GM23248 (cell line): ENCODE results near the gene LRRC74A. TPM values are rescaled to one million over a fixed set of nuclear protein-coding genes. Genes with fewer than 3 reads are reported as not detected.

Experiments
- DNase-seq: peaks from one replicate; pipeline ENCODE4 v3.0.0-alpha.2; 2015
- H2AFZ ChIP-seq: fragments of 200-600 bp; sonication (generic); 2 replicates; pipeline ENCODE4 v1.6.1; 2016; ENCODE audit warnings: antibody characterized with exemption
- H3F3A ChIP-seq: fragments of 200-600 bp; sonication (generic); 2 replicates; pipeline ENCODE4 v1.6.1; 2016; ENCODE audit warnings: mild to moderate bottlenecking, antibody characterized with exemption, mixed run types; ENCODE audit not compliant: insufficient read depth
- H3K27ac ChIP-seq: fragments of 200-600 bp; sonication (generic); 2 replicates; pipeline ENCODE4 v1.5.1; 2016; ENCODE audit warnings: mild to moderate bottlenecking
- H3K27me3 ChIP-seq: fragments of 200-600 bp; sonication (generic); replicated peaks from 2 replicates; pipeline ENCODE4 v1.6.1; 2016; ENCODE audit warnings: mild to moderate bottlenecking; ENCODE audit not compliant: insufficient read depth
- H3K36me3 ChIP-seq: fragments of 200-600 bp; sonication (generic); 2 replicates; pipeline ENCODE4 v1.6.1; 2016; ENCODE audit warnings: low read depth, mild to moderate bottlenecking
- H3K4me1 ChIP-seq: fragments of 200-600 bp; sonication (generic); 2 replicates; pipeline ENCODE4 v1.6.1; 2016; ENCODE audit warnings: mild to moderate bottlenecking; ENCODE audit not compliant: insufficient read depth
- H3K4me2 ChIP-seq: fragments of 200-600 bp; sonication (generic); one replicate; pipeline ENCODE4 v1.6.1; 2016; ENCODE audit warnings: mild to moderate bottlenecking; ENCODE audit not compliant: unreplicated experiment
- H3K4me3 ChIP-seq: fragments of 200-600 bp; sonication (generic); 2 replicates; pipeline ENCODE4 v1.5.1; 2016; ENCODE audit warnings: mild to moderate bottlenecking
- H3K79me2 ChIP-seq: fragments of 200-600 bp; sonication (generic); 2 replicates; pipeline ENCODE4 v1.6.1; 2016; ENCODE audit warnings: mild to moderate bottlenecking; ENCODE audit not compliant: insufficient read depth
- H3K9ac ChIP-seq: fragments of 200-600 bp; sonication (generic); 2 replicates; pipeline ENCODE4 v1.6.1; 2016; ENCODE audit warnings: mild to moderate bottlenecking
- H3K9me2 ChIP-seq: fragments of 200-600 bp; sonication (generic); 2 replicates; pipeline ENCODE4 v1.6.1; 2016; ENCODE audit warnings: mixed run types, mild to moderate bottlenecking, moderate library complexity; ENCODE audit not compliant: insufficient read depth
- H3K9me3 ChIP-seq: fragments of 200-600 bp; sonication (generic); one replicate; pipeline ENCODE4 v1.6.1; 2017; ENCODE audit warnings: low read depth
- H4K20me1 ChIP-seq: fragments of 200-600 bp; sonication (generic); 2 replicates; pipeline ENCODE4 v1.6.0; 2016; ENCODE audit not compliant: insufficient read depth
- EZH2 ChIP-seq: fragments of 200-600 bp; sonication (generic); IDR thresholded peaks from 2 replicates; pipeline ENCODE4 v1.6.1; 2018; ENCODE audit warnings: antibody characterized with exemption, mild to moderate bottlenecking; ENCODE audit not compliant: insufficient read depth, poor library complexity, severe bottlenecking
- EZH2phosphoT487 ChIP-seq: fragments of 200-600 bp; sonication (generic); IDR thresholded peaks from 2 replicates; pipeline ENCODE4 v1.6.1; 2018; ENCODE audit warnings: antibody characterized with exemption, moderate library complexity, mild to moderate bottlenecking, low read depth; ENCODE audit not compliant: insufficient read depth
- WGBS, 2 experiments: methylation state at CpG; one replicate each; pipeline ENCODE4 v1.1.6; 2015 to 2017; ENCODE audit warnings: low lambda C conversion rate in 2 of 2, low coverage in 1 of 2; ENCODE audit errors: missing lambda C conversion rate in 2 of 2; 5-methylcytosine and 5-hydroxymethylcytosine counted together
- in situ Hi-C: fragments of 300-500 bp; cut with MboI; formaldehyde crosslinking; loops from 2 replicates; pipeline ENCODE4 v1.15.0; 2020
- polyA plus RNA-seq: library from polyadenylated mRNA; unstranded; fragments of >200 nt; fragmentation: Nextera tagmentation; extraction: Ambion mirVana; gene quantifications from 2 replicates; pipeline ENCODE4 v1.2.1, GENCODE V29; 2016
- total RNA-seq: library from RNA; depleted of rRNA; stranded (reverse); fragments of >200 nt; shearing (Covaris generic); gene quantifications from 2 replicates; pipeline ENCODE4 v1.2.3, GENCODE V29; 2014

Gene LRRC74A
- total and polyA plus RNA-seq, 2 experiments from 2014 or later = not detected

GRCh38 chr14:76806446-76806845 lies 19.8 kb upstream of the LRRC74A start:
- Histone ChIP-seq H3K4me1 (no peaks in the 10 kb centered on the region), H3K9me3 (no peaks in the 10 kb centered on the region), H3K9ac (no peak overlapping the region), H3K4me3 (no peak overlapping the region), H3K9me2 (no peaks in the 10 kb centered on the region), H3K27me3 (no peaks in the 10 kb centered on the region), H3K36me3 (peaks cover 13% of the 10 kb centered on the region; the same call in 1 of the 2 replicates), H3K79me2 (peaks cover 4% of the 10 kb centered on the region; the same call in 1 of the 2 replicates), H4K20me1 (no peaks in the 10 kb centered on the region), H3K27ac (no peak overlapping the region), H3K4me2 (no peak overlapping the region), H3F3A (no peaks in the 10 kb centered on the region), H2AFZ (no peak overlapping the region)
- DNase-seq = no peak
- TF ChIP-seq EZH2 (no peak), EZH2phosphoT487 (no peak)
- in situ Hi-C loops = no loop called here
- WGBS, 2 experiments = 92 to 93% methylated on average over 12 of the region's 12 CpGs

DNA sequence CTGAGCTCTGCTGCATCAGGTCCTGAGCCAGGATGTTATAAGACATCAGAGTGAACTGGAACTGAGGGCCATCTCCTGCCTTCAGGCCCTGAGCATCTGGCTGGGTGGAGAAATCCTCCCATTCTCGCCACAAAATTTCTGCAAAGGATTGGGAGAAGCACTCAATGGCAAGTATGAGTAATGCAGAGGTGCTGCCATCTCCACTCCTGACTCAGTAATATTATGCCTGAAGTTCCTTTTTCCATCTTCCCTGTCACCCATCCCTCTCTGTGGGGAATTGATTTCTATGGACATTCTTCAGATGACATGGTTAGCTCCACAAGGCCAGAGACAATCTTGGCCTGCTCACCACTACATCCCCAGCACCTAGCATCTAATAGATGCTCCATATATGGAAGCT lies 18.2 kb upstream of the LRRC74A start:
- Histone ChIP-seq H3K9me3 (no peaks in the 10 kb centered on the region), H4K20me1 (no peaks in the 10 kb centered on the region), H3F3A (no peaks in the 10 kb centered on the region), H3K4me1 (no peaks in the 10 kb centered on the region), H2AFZ (no peak overlapping the region), H3K9me2 (no peaks in the 10 kb centered on the region), H3K9ac (no peak overlapping the region), H3K79me2 (peaks cover 4% of the 10 kb centered on the region; the same call in 1 of the 2 replicates), H3K36me3 (peaks cover 7% of the 10 kb centered on the region; the same call in 1 of the 2 replicates), H3K4me2 (no peak overlapping the region), H3K27ac (no peak overlapping the region), H3K4me3 (no peak overlapping the region), H3K27me3 (no peaks in the 10 kb centered on the region)
- WGBS, 2 experiments = 65 to 67% methylated on average over 1 of the region's 1 CpG
- peak; percentile 34 for DNase-seq
- TF ChIP-seq EZH2 (no peak), EZH2phosphoT487 (no peak)
- in situ Hi-C loops = no loop called here

GRCh38 chr14:76808990-76809389 lies 17.2 kb upstream of the LRRC74A start:
- Histone ChIP-seq H3K79me2 (peaks cover 4% of the 10 kb centered on the region; the same call in 1 of the 2 replicates), H3K9me2 (no peaks in the 10 kb centered on the region), H3K27me3 (no peaks in the 10 kb centered on the region), H3K27ac (no peak overlapping the region), H2AFZ (no peak overlapping the region), H3K9me3 (no peaks in the 10 kb centered on the region), H3K4me3 (no peak overlapping the region), H3K4me1 (no peaks in the 10 kb centered on the region), H3K9ac (no peak overlapping the region), H3F3A (no peaks in the 10 kb centered on the region), H3K4me2 (no peak overlapping the region), H4K20me1 (no peaks in the 10 kb centered on the region), H3K36me3 (no peaks in the 10 kb centered on the region)
- TF ChIP-seq EZH2 (no peak), EZH2phosphoT487 (no peak)
- DNase-seq = no peak
- in situ Hi-C loops = no loop called here
- 93 to 96% methylated on average over 4 of the region's 4 CpGs for WGBS, 2 experiments

DNA sequence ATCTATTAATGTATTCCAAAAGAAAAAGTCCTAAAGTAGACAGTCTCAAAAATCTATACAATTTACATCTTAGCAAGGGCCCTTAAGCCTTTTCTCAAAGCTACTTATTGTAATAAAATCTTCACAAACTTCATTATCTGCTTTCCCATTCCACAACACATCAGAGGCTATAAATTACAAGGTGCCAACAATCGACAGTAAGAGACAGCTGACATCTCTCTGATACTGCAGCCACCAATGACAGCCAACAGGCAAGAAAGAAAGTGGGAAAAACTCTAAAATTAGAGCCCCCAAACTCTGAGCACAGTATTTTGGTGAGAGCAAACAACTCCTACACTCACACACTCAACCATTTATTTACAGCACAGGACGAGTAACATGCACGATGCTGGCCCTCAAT lies 15.7 kb upstream of the LRRC74A start:
- peaks cover 4% of the 10 kb centered on the region; the same call in 1 of the 2 replicates for H3K79me2 ChIP-seq
- peak overlapping the region; percentile 69 for H3K4me3 ChIP-seq
- no peak overlapping the region for H3K27ac ChIP-seq
- H3K36me3 ChIP-seq = no peaks in the 10 kb centered on the region
- DNase-seq = no peak
- no peaks in the 10 kb centered on the region for H3K4me1 ChIP-seq
- in situ Hi-C loops = no loop called here
- no peaks in the 10 kb centered on the region for H3K9me2 ChIP-seq
- H3K4me2 ChIP-seq = peak overlapping the region; percentile 90
- TF ChIP-seq EZH2phosphoT487 (no peak), EZH2 (no peak)
- 37 to 39% methylated on average over 3 of the region's 3 CpGs for WGBS, 2 experiments
- no peaks in the 10 kb centered on the region for H3K9me3 ChIP-seq
- H3K27me3 ChIP-seq = no peaks in the 10 kb centered on the region
- H3K9ac ChIP-seq = peak overlapping the region; percentile 58
- no peaks in the 10 kb centered on the region for H4K20me1 ChIP-seq
- no peaks in the 10 kb centered on the region for H3F3A ChIP-seq
- H2AFZ ChIP-seq = peak overlapping the region; percentile 81
